GM10248 (cell line): ENCODE measurements around the gene SLC45A1.
"Not testable (repeated sequence)": the region's sequence is repeated elsewhere in the genome, so short reads cannot be mapped to it uniquely, and the experiment has no call there.

ENCODE experiments used
- CTCF ChIA-PET: fragments of 300-600 bp; sonication (Branson Sonifier 250); formaldehyde crosslinking; extraction: SDS; loops from one replicate; lab custom pipeline; 2021; ENCODE audit warnings: antibody characterized with exemption; lab: Yijun Ruan, JAX
- POLR2A ChIA-PET: fragments of 350-650 bp; sonication (Branson Sonifier 250); formaldehyde crosslinking; extraction: SDS; loops from one replicate; lab custom pipeline; 2020; ENCODE audit warnings: antibody characterized with exemption; lab: Yijun Ruan, JAX
- DNase-seq: peaks from one replicate; pipeline ENCODE4 v3.0.0; 2012; ENCODE audit errors: extremely low spot score
- TF ChIP-seq, protein P1 (sequence below): IDR thresholded peaks from 2 replicates; pipeline ENCODE4 v1.5.1; 2012; ENCODE audit warnings: mild to moderate bottlenecking, low read depth; ENCODE audit errors: extremely low read depth, missing control alignments, control extremely low read depth

Gene SLC45A1

DNA sequence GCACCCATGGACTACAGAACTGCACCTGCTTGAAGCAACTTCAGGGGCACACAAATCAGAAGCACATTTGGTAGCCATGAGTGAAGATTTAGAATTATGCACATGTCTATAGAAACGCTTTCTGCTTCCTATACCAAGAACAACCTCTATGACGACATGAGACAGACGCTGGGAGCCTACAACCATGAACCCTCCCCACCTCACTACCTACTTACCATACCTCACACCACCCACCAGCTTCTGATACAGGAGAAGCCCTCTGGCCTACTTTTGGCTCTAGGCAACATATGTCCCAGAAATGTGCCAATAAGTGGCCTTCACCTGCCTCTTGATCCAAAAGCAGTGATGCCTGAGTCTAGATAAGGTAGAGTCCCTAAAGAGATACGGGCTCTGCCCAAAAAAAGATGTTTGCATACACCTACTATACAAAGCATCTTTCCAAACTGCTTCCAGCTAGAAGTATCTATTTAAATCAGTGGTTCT lies 58.5 kb downstream of the SLC45A1 start:
- no peak for DNase-seq
- TF ChIP-seq, protein P1, sequence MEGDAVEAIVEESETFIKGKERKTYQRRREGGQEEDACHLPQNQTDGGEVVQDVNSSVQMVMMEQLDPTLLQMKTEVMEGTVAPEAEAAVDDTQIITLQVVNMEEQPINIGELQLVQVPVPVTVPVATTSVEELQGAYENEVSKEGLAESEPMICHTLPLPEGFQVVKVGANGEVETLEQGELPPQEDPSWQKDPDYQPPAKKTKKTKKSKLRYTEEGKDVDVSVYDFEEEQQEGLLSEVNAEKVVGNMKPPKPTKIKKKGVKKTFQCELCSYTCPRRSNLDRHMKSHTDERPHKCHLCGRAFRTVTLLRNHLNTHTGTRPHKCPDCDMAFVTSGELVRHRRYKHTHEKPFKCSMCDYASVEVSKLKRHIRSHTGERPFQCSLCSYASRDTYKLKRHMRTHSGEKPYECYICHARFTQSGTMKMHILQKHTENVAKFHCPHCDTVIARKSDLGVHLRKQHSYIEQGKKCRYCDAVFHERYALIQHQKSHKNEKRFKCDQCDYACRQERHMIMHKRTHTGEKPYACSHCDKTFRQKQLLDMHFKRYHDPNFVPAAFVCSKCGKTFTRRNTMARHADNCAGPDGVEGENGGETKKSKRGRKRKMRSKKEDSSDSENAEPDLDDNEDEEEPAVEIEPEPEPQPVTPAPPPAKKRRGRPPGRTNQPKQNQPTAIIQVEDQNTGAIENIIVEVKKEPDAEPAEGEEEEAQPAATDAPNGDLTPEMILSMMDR, result no peak
- ChIA-PET CTCF (interaction anchor here (0.6 to 0.9 kb wide), 4 partner anchors 8 to 351 kb away, joined by 3 read pairs; no protein-coding TSS in a partner anchor), POLR2A (no interaction called here)

DNA sequence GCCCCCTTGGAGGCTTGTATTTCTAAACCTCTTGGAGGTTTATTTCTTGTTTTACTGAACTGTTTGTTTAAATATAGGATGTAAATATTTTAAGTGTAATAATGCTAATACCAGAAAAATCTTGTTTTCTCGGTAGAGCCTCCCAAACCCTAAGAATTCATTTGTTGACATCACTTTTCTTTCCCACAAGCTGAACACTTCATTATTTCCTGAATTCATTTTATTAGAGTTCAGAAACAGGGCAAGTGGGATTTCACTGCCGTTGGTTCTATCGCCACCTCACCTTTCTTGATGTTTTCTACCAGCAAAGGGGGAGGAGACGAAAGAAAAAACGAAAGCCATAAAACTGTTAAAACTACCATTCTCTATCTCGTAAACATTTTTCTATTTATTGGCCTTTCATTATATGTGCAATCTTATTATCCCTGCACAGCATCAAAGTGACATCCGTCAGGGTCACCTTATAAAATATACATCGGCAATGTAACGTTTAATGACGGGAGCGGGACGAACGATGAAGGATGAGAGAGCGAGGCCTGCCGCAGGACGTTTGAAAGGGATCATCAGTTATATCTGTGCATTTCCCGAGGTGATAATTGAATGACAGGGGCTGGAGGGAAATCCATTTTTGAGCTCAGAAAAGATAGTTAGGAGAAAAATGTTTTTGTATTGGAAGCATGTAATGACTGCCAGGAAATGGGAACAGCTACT lies 59.5 kb downstream of the SLC45A1 start:
- TF ChIP-seq, protein P1, result no peak
- ChIA-PET POLR2A (no interaction called here), CTCF (interaction anchor here (0.8 to 1.9 kb wide), 5 partner anchors 9 to 32 kb away, joined by 3 to 6 read pairs (median 3); no protein-coding TSS in a partner anchor)
- no peak for DNase-seq

DNA sequence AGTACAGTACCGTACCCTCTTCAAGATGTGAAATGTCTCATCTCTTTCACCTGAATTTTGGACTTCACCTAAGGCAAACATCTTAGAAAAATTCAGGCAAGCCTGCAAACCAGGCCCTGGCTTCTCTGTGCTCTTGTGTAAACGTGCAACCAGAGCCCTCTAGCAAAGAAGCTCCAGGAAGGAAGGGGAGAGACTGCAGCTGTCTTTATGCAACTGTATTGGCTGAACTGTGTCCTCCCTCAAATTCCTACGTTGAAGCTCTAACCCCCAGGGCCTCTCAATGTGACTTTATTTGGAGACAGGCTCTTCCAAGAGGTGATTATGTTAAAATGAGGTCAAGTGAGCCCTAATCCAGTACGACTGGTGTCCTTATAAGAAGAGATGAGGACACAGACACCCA lies 60.3 kb downstream of the SLC45A1 start:
- CTCF ChIA-PET, result interaction anchor here (1.3 to 1.9 kb wide), 2 partner anchors 9 to 11 kb away, joined by 4 to 6 read pairs; no protein-coding TSS in a partner anchor
- POLR2A ChIA-PET, result no interaction called here
- DNase-seq, result no peak
- TF ChIP-seq, protein P1, result no peak

DNA sequence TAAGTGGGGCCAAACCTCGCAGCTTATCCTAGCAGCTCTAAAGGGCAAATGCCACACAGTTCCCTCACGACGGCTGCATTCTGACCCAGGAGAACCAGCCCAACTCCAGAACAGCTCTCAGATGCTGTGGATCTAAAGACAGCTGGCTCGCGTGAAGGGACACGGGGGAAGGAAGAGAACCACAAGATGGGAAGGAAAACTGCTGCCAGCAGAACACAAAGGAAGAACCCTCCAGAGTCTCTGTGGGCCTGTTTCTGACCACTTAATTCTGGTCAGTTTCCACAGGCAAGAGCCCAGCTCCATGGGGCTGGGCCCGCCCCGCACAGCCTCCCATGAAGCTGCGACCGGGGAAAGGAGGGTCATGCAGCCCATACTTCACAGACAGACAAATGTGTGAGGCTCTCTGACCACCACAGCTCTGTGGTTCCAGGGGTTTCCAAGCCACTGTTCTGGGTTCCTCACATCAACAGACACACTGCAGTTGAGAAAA lies 61.1 kb downstream of the SLC45A1 start:
- POLR2A ChIA-PET, result interaction anchor here (0.6 kb wide), 2 partner anchors 16 to 470 kb away, joined by 3 to 4 read pairs; no protein-coding TSS in a partner anchor
- no peak for DNase-seq
- TF ChIP-seq, protein P1, result no peak
- CTCF ChIA-PET, result interaction anchor here (1.9 kb wide), 1 partner anchor 12 kb away, joined by 6 read pairs; no protein-coding TSS in a partner anchor

DNA sequence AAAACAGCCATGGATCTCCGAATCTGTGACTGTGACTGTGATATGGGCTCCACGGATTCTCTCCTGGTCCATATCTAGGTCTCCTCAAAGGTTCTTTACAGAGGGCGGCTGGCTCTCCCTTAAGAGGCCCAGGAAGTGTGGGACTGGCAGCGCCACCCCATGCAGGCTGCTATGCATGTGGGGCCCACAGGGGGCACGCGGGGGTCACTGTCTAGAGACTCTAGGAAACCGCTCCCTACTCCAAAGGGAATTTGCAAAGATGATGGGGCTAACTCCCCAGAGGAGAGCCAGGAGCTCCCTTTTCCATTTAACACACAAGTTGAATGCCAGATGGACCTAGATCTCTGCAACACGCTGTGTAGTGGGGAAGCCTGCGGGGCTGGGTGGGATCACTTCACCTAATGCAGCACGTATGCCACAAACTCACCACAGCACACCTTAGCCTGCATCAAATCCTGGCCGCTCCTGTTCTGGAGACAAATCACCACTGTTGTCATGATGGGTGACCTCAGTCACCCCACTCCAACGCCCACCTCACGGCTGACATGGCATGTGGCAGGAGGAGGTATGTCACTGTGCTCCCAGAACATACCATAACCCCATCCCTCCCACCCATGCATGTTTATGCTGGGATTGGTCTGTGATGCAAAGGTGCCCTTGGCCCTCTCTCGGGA lies 61.7 kb downstream of the SLC45A1 start:
- ChIA-PET CTCF (interaction anchor here (1.4 to 2.6 kb wide), 3 partner anchors 9 to 17 kb away, joined by 3 to 8 read pairs (median 6); no protein-coding TSS in a partner anchor), POLR2A (no interaction called here)
- TF ChIP-seq, protein P1, result no peak
- no peak for DNase-seq

DNA sequence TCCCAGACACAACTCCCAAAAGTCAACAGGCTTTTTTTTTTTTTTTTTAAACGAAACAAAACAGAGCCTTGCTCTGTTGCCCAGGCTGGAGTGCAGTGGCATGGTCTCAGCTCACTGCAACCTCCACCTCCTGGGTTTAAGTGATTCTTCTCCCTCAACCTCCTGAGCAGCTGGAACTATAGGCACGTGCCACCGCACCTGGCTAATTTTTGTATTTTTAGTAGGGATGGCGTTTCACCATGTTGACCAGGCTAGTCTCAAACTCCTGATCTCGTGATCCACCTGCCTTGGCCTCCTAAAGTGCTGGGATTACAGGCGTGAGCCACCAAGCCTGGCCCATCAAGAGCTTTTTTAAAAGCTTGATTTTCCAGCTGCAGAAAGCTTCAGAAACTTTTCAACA lies 62.4 kb downstream of the SLC45A1 start:
- POLR2A ChIA-PET, DNase-seq: not testable (repeated sequence)
- CTCF ChIA-PET, result interaction anchor here (1.2 to 2.6 kb wide), 3 partner anchors 10 to 17 kb away, joined by 3 to 8 read pairs (median 3); no protein-coding TSS in a partner anchor
